Sigmoid colon (tissue), 7 donors: Measurements from ENCODE around the gene HCRT. TPM values are rescaled to one million over a fixed set of nuclear protein-coding genes. Genes with fewer than 3 reads are reported as not detected.

Source experiments
- DNase-seq: peaks from one replicate; pipeline ENCODE4 v3.0.0-alpha.2; 2019
- H3K27ac ChIP-seq, 4 donors: fragments of 200-600 bp; sonication (generic); one replicate each; pipeline ENCODE4 v1.5.1; 2016 to 2019; ENCODE audit warnings: mild to moderate bottlenecking in 1 of 4
- H3K27me3 ChIP-seq, 3 donors: fragments of 200-600 bp; sonication (generic); one replicate each; pipeline ENCODE4 v1.5.1; 2019; ENCODE audit warnings: mild to moderate bottlenecking in 1 of 3
- H3K36me3 ChIP-seq, 4 donors: fragments of 200-600 bp; sonication (generic); one replicate each; pipeline ENCODE4 v1.5.1; 2016 to 2019
- H3K4me1 ChIP-seq, 4 donors: fragments of 200-600 bp; sonication (generic); one replicate each; pipeline ENCODE4 v1.5.1; 2017 to 2019
- H3K4me3 ChIP-seq, 4 donors: fragments of 200-600 bp; sonication (generic); one replicate each; pipeline ENCODE4 v1.5.1; 2017 to 2019; ENCODE audit warnings: mild to moderate bottlenecking in 2 of 4, moderate library complexity in 1 of 4
- H3K9me3 ChIP-seq, 4 donors: fragments of 200-600 bp in 3 of 4; sonication (generic) in 3 of 4; one replicate each; pipeline versions ENCODE4 v1.5.1 to v1.6.1; 2013 to 2019
- EP300 ChIP-seq, 4 donors: sonication (generic); formaldehyde crosslinking; IDR thresholded peaks; one replicate each; pipeline ENCODE4 v1.6.1; 2017; ENCODE audit warnings: antibody characterized with exemption in 4 of 4
- POLR2A ChIP-seq, 2 donors: fragments of 450-650 bp; IDR thresholded peaks; one replicate each; pipeline ENCODE4 v1.6.1; 2016; ENCODE audit warnings: antibody characterized with exemption in 2 of 2, mild to moderate bottlenecking in 2 of 2, moderate library complexity in 2 of 2
- POLR2AphosphoS5 ChIP-seq, 4 donors: sonication (generic); formaldehyde crosslinking; IDR thresholded peaks; one replicate each; pipeline ENCODE4 v1.6.1; 2017; ENCODE audit warnings: antibody characterized with exemption in 4 of 4
- WGBS, 2 donors: extraction: QIAGEN DNeasy Blood & Tissue Kit; methylation state at CpG; one replicate each; pipeline ENCODE4 v1.1.7; 2013; 5-methylcytosine and 5-hydroxymethylcytosine counted together
- intact Hi-C: fragments of 100-400 bp; cut with DNase I; formaldehyde crosslinking; loops from one replicate; pipeline ENCODE4 v1.15.1; 2023
- polyA plus RNA-seq, 3 donors: library from polyadenylated mRNA; stranded (reverse); fragments of 200-250 nt; gene quantifications; one replicate each; pipeline ENCODE4 v1.2.3, GENCODE V29; 2013
- total RNA-seq, 4 donors: library from RNA; depleted of rRNA; stranded (reverse); fragments of >200 nt; gene quantifications; one replicate each; pipeline ENCODE4 v1.1.0, GENCODE V29; 2016
- TF ChIP-seq, protein P1 (sequence below), 4 experiments: fragments of 450-650 bp in 3 of 4; fragments of 200-600 bp in 1 of 4; IDR thresholded peaks; one replicate each; pipeline ENCODE4 v1.5.1; 2016 to 2019; ENCODE audit warnings: antibody characterized with exemption in 4 of 4, mild to moderate bottlenecking in 3 of 4, moderate library complexity in 2 of 4
- donor health status: healthy with polysubstance abuse.
- donor health status: Bipolar disorder and iron deficiency.
- donor health status: healthy.

Gene HCRT
- total and polyA plus RNA-seq, 7 donors: not detected

DNA sequence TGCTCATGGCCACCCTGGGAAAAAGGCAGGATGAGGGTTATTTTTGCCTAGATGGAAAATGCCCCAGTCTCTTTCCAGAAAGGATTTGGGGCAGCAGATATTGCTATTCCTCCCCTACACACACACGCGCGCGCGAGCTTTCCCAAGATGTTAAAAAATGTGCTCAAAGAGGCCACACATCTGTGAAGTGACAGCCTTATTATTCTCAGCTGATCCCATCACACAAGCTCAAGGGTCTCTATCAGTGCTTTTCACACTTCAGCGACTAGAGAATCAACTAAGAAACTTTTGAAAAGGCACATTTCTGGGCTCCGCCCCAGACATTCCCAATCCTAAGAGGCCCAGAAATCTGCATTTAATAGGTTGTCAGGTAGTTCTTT lies 24.7 kb downstream of the HCRT start:
- intact Hi-C loops: no loop called here
- TF ChIP-seq POLR2A (IDR thresholded peaks at IDR 0.05) (no peak), EP300 (IDR thresholded peaks at IDR 0.05) (no peak), POLR2AphosphoS5 (IDR thresholded peaks at IDR 0.05) (no peak)
- TF ChIP-seq, protein P1, sequence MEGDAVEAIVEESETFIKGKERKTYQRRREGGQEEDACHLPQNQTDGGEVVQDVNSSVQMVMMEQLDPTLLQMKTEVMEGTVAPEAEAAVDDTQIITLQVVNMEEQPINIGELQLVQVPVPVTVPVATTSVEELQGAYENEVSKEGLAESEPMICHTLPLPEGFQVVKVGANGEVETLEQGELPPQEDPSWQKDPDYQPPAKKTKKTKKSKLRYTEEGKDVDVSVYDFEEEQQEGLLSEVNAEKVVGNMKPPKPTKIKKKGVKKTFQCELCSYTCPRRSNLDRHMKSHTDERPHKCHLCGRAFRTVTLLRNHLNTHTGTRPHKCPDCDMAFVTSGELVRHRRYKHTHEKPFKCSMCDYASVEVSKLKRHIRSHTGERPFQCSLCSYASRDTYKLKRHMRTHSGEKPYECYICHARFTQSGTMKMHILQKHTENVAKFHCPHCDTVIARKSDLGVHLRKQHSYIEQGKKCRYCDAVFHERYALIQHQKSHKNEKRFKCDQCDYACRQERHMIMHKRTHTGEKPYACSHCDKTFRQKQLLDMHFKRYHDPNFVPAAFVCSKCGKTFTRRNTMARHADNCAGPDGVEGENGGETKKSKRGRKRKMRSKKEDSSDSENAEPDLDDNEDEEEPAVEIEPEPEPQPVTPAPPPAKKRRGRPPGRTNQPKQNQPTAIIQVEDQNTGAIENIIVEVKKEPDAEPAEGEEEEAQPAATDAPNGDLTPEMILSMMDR (IDR thresholded peaks at IDR 0.05): no peak
- WGBS, 2 donors: 95 to 96% methylated on average over 7 of the region's 7 CpGs
- Histone ChIP-seq H3K9me3 (no peaks in the 10 kb centered on the region), H3K36me3 (no peaks in the 10 kb centered on the region), H3K27ac (no peak overlapping the region), H3K4me3 (no peak overlapping the region), H3K4me1 (peaks cover 0 to 2% (median 2%) of the 10 kb centered on the region in 4 donors), H3K27me3 (no peaks in the 10 kb centered on the region)
- no peak for DNase-seq

DNA sequence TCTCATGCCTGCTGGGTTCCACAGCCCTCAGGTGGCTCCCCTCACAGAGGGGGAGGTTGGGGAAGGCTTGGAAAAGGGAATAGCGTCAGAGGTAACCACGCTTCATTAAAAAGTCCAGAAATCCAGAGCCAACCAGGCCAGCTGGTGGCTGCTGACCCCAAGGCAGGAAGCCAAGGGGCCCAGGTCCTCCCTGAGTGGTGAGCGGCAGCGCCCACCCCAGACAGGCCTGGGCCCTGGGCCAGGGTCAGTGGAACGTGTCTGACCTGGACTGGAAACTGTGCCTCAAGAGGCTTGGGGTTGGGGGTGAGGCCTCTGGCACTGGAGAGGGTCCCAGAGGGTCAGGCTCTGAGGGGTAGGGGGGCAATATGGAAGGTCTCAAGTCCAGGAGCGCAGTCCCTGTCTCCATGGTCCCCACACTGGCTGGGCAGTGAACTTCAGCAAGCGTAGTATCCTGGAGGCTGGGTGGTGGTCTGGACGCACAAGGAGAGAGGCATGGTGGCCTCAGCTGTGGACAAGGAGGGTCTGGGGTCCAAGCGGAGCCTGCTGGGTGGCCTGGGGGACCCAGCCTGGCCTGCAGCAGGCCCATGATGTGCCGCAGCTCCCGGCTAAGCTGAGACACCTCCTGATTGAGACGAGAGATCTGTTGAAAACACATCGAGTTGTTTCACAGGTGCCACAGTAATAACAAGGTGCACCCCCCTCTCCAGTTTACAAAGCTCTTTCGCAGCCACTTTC lies 25.3 kb downstream of the HCRT start:
- no peaks in the 10 kb centered on the region for H3K27me3 ChIP-seq
- H3K9me3 ChIP-seq: no peaks in the 10 kb centered on the region
- H3K27ac ChIP-seq: no peak overlapping the region
- no peak for DNase-seq
- intact Hi-C loops: loop anchor here (5.0 kb wide), 1 partner anchor 32 kb away; the partner anchor contains the start of gene GHDC
- peaks cover 0 to 6% (median 5%) of the 10 kb centered on the region in 4 donors for H3K4me1 ChIP-seq
- H3K4me3 ChIP-seq: no peak overlapping the region
- no peaks in the 10 kb centered on the region for H3K36me3 ChIP-seq
- no peak for TF ChIP-seq EP300 (IDR thresholded peaks at IDR 0.05)
- 82% methylated on average over 14 of the region's 14 CpGs for WGBS, 2 donors

DNA sequence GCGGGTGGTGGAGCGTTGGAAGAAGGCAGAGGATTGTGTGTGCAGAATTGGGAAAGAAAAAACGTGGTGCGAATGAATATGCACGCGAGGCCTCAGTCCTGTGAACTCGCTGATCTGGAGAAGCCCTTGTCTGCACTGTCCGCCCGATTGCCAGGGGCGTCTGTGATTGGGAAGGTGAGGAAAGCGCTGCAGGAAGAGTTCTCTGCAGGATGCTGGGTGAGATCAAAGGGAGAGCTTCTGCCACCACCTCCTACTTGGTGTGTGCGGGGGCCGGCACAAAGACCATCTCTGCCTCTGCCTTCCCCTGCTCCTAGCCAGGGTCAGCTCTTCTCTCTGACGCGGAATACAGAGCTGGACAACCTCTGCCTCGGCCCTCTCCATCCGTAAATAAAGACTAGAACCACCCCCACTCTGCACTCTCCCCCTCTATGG lies 29.6 kb downstream of the HCRT start:
- Histone ChIP-seq H3K9me3 (no peaks in the 10 kb centered on the region), H3K36me3 (peaks cover 0 to 11% (median 0%) of the 10 kb centered on the region in 4 donors), H3K4me3 (peak overlapping the region; percentile 88 to 100 (median 96)), H3K27ac (peak overlapping the region in 2 of 4 donors; percentile 65 to 82), H3K4me1 (peaks cover 0 to 37% (median 33%) of the 10 kb centered on the region in 4 donors), H3K27me3 (no peaks in the 10 kb centered on the region)
- intact Hi-C loops: loop anchor here (5.0 kb wide), 1 partner anchor 37 kb away; the partner anchor contains the start of gene GHDC
- DNase-seq: no peak
- TF ChIP-seq POLR2AphosphoS5 (IDR thresholded peaks at IDR 0.05): no peak
- TF ChIP-seq, protein P1 (IDR thresholded peaks at IDR 0.05): no peak
- TF ChIP-seq EP300 (IDR thresholded peaks at IDR 0.05): no peak
- TF ChIP-seq POLR2A (IDR thresholded peaks at IDR 0.05): no peak
- WGBS, 2 donors: 46 to 70% methylated on average over 17 of the region's 17 CpGs

DNA sequence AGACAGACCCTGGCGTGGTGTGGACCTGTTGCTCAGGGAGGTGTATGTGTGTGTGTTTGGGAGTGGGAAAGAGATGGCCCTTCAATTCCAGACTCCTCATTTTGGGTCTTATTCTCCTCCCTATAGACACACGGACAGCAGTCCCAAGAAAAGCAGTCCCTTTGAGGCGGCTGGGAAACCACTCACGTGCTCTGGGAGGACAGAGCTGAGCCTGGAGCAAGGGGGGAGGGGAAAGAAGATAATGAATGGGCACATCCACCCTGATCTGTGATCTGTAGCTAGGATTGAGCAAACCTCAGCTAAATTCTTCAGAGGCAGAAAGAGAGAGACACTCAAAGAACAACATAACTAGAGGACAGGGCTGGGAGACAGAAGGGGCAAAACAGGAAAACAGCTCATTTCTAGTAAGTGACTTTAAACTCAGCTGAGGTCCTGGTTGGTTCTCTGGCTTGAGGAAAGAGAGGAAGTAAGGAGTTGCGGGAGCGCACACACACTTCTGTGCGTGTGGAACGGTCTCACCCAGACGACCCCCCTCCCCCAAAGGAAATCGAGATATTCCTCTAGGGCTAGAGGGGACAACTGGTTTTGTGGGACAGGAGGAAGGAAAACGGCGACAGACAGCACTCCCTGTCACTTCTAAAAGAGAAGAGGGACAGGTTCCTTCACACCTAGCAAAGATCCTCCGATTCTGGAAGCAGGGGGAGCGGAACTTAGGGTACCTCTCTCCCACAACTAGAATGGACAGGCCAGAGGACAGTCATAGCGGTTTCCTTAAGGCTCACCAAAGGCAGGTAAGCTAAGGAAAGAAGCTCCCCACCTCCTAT lies 31.1 kb downstream of the HCRT start:
- Histone ChIP-seq H3K27me3 (no peaks in the 10 kb centered on the region), H3K4me3 (peak overlapping the region; percentile 88 to 100 (median 96)), H3K4me1 (peaks cover 0 to 41% (median 36%) of the 10 kb centered on the region in 4 donors), H3K27ac (peak overlapping the region; percentile 82 to 89 (median 86)), H3K36me3 (peaks cover 0 to 13% (median 0%) of the 10 kb centered on the region in 4 donors), H3K9me3 (no peaks in the 10 kb centered on the region)
- intact Hi-C loops: no loop called here
- 4 to 10% methylated on average over 15 of the region's 15 CpGs for WGBS, 2 donors
- DNase-seq: no peak
- TF ChIP-seq POLR2A (IDR thresholded peaks at IDR 0.05) (no peak), POLR2AphosphoS5 (IDR thresholded peaks at IDR 0.05) (no peak), EP300 (IDR thresholded peaks at IDR 0.05) (no peak)
- TF ChIP-seq, protein P1 (IDR thresholded peaks at IDR 0.05): no peak
